ENCODE data around the gene FAM156B. TPM values are rescaled to one million over a fixed set of nuclear protein-coding genes. Genes with fewer than 3 reads are reported as not detected.
"Not testable (repeated sequence)": the region's sequence is repeated elsewhere in the genome, so short reads cannot be mapped to it uniquely, and the experiment has no call there.

The FAM156B gene
- polyA plus RNA-seq, 1 donor: 11.6 TPM

DNA sequence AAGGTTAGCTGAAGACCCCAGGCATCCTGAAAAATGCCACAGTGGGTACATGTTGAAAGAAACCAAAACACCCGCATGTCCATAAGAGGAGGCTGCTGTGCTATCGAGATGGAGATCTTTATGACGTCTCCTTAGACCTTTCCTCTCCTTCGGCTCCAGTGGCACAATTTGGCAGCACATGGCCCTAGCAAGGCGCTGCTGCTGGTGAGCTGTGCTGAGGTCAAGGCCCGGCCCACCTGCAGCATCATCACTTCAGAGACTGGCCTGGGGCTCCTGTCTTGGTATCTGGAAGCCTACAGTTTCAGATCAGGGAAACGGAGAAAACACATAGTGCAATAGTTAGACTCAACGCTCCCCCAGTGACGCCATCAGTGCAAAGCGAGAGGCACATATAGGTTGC lies 21.7 kb upstream of the FAM156B start:
- not testable (repeated sequence) for H3K9me3 ChIP-seq (ENCODE audit: control insufficient read depth, low read depth, low read length); DNase-seq; H3K27ac ChIP-seq (ENCODE audit: low read length); H3K36me3 ChIP-seq (ENCODE audit: control insufficient read depth, insufficient read depth, low read length); H3K4me1 ChIP-seq (ENCODE audit: control insufficient read depth, insufficient read depth, low read length); H3K4me3 ChIP-seq (ENCODE audit: low read length); H3K27me3 ChIP-seq (ENCODE audit: control insufficient read depth, insufficient read depth, low read length)
- no CpG with 5 or more reads among the region's 10 CpGs for WGBS (ENCODE audit: insufficient coverage, low lambda C conversion rate)

DNA sequence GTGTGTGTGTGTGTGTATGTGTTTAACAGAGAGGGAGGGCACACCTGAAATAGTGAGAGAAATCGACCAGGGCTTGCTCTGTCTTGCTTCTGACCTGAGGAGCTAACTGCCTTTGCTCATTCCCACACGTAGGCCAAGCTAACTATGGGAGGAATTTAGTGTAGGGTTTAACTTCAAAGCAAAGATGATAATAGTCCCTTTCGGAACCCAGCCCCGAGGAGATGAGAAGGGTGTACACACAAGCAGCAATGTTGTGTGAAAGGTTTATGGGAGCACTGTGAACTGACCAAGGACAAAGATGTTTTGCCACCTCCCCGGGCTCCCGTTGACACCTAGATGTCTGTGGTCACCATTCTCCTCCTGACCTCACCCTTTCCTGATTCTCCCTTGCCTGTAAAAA lies 20.7 kb upstream of the FAM156B start:
- not testable (repeated sequence) for DNase-seq; H3K36me3 ChIP-seq (ENCODE audit: control insufficient read depth, insufficient read depth, low read length); H3K4me1 ChIP-seq (ENCODE audit: control insufficient read depth, insufficient read depth, low read length); H3K9me3 ChIP-seq (ENCODE audit: control insufficient read depth, low read depth, low read length); H3K27ac ChIP-seq (ENCODE audit: low read length); H3K27me3 ChIP-seq (ENCODE audit: control insufficient read depth, insufficient read depth, low read length); H3K4me3 ChIP-seq (ENCODE audit: low read length)
- WGBS (ENCODE audit: insufficient coverage, low lambda C conversion rate): no CpG with 5 or more reads among the region's 6 CpGs

DNA sequence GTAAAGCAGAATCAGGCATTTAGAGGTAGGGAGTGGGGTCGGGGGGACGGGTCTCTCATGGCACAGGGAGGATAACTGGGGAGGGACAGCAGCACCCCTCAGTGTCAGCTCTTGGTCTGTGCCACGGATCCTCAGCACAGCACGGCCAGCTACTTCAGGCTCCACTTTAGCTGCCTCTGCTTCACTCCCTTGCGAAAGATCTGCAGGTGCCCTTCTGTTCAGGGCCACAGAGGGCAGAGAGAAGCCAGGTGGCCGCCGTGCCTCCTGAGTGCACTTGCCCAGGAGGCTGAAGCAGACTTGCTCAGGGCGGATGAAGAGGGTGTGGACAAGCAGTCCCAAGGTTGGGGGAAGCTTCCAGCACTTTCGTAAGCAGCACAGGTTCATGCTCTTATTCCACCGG lies 9.7 kb upstream of the FAM156B start:
- H3K4me3 ChIP-seq (ENCODE audit: low read length); H3K27me3 ChIP-seq (ENCODE audit: control insufficient read depth, insufficient read depth, low read length); H3K9me3 ChIP-seq (ENCODE audit: control insufficient read depth, low read depth, low read length); DNase-seq; H3K27ac ChIP-seq (ENCODE audit: low read length); H3K4me1 ChIP-seq (ENCODE audit: control insufficient read depth, insufficient read depth, low read length); H3K36me3 ChIP-seq (ENCODE audit: control insufficient read depth, insufficient read depth, low read length): not testable (repeated sequence)
- no CpG with 5 or more reads among the region's 10 CpGs for WGBS (ENCODE audit: insufficient coverage, low lambda C conversion rate)

DNA sequence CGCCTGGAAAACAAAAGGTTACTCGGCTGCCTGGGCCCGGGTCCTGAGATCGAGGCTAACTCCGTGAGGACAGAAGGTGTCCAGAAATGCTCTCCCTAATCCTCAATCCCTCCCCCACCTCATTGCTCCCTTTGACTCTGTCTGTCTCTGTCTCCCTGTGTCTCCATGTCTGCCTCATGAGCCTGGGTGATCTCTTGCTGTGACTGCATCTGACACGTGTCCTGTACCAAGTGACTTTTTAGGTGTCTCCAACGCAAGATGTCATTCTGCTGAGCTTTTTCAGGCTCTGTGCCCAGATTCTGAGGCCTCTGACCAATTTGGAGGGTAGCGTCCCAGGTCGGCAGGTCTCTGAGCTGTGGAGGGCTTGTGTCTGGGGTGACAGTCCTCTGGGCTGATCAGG lies 9.0 kb upstream of the FAM156B start:
- not testable (repeated sequence) for H3K27me3 ChIP-seq (ENCODE audit: control insufficient read depth, insufficient read depth, low read length); H3K4me3 ChIP-seq (ENCODE audit: low read length); H3K4me1 ChIP-seq (ENCODE audit: control insufficient read depth, insufficient read depth, low read length); H3K36me3 ChIP-seq (ENCODE audit: control insufficient read depth, insufficient read depth, low read length); H3K9me3 ChIP-seq (ENCODE audit: control insufficient read depth, low read depth, low read length); DNase-seq; H3K27ac ChIP-seq (ENCODE audit: low read length)
- no CpG with 5 or more reads among the region's 9 CpGs for WGBS (ENCODE audit: insufficient coverage, low lambda C conversion rate)

DNA sequence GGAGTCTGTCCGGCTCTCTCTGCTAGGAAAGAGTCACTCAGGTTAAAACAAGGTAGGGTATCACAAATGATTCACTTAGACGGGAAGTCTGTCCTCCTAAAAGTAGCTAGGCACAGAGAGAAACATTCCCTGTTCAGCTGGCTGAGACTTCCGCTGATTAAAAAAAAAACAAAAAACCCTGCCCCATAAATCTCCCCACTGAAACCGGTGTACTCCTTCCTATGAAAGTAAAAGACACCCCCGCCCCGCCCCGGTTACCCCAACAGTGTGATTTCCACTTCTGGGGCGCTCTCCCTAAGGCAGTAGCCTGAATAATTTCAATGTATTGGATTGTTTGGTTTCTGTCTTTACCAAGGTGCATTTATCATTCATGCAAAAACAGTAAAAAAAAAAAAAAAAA lies 692 bp upstream of the FAM156B start:
- H3K27ac ChIP-seq (ENCODE audit: low read length); H3K36me3 ChIP-seq (ENCODE audit: control insufficient read depth, insufficient read depth, low read length); H3K9me3 ChIP-seq (ENCODE audit: control insufficient read depth, low read depth, low read length); H3K4me1 ChIP-seq (ENCODE audit: control insufficient read depth, insufficient read depth, low read length); H3K4me3 ChIP-seq (ENCODE audit: low read length); H3K27me3 ChIP-seq (ENCODE audit: control insufficient read depth, insufficient read depth, low read length); DNase-seq: not testable (repeated sequence)
- WGBS (ENCODE audit: insufficient coverage, low lambda C conversion rate): no CpG with 5 or more reads among the region's 8 CpGs

DNA sequence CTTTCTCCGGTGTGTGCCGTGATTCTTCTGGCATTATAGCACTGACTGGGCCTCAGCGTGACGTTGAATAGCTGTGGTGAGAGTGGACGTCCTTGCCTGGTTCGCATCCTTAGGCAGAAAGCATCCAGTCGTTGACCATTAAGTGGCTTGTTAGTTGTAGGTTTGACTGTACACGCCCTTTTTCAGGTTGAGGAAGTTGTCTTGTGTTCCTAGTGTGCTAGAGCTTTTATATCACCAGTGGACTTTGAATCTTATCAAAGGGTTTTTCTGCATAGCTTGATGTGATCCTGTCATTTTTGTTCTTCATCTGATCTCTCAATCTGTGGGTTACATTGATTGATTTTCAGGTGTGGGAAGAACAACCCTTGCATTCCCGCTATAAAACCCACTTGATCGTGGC lies 8.4 kb downstream of the FAM156B start:
- not testable (repeated sequence) for H3K9me3 ChIP-seq (ENCODE audit: control insufficient read depth, low read depth, low read length); DNase-seq; H3K36me3 ChIP-seq (ENCODE audit: control insufficient read depth, insufficient read depth, low read length); H3K4me1 ChIP-seq (ENCODE audit: control insufficient read depth, insufficient read depth, low read length); H3K27me3 ChIP-seq (ENCODE audit: control insufficient read depth, insufficient read depth, low read length); H3K27ac ChIP-seq (ENCODE audit: low read length); H3K4me3 ChIP-seq (ENCODE audit: low read length)
- no CpG with 5 or more reads among the region's 10 CpGs for WGBS (ENCODE audit: insufficient coverage, low lambda C conversion rate)

DNA sequence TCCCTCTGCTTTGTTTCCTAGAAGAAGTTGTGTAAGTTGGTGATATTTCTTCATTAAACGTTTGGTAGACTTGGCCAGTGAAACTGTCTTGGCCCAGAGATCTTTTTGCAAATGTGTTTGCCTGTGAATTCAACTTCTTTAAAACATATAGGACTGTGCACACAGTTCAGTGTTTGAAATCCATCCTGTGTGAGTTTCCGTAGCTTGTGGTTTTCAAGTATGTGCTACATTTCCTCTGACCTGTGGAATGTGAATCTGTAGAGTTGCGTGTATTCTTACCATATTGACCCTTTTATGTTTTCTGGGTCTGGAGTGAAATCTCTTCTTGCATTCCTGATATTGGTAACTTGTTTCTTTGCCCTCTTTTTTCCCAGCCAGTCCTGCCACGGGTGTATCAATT lies 8.9 kb downstream of the FAM156B start:
- not testable (repeated sequence) for H3K36me3 ChIP-seq (ENCODE audit: control insufficient read depth, insufficient read depth, low read length); H3K27me3 ChIP-seq (ENCODE audit: control insufficient read depth, insufficient read depth, low read length); DNase-seq; H3K9me3 ChIP-seq (ENCODE audit: control insufficient read depth, low read depth, low read length); H3K4me3 ChIP-seq (ENCODE audit: low read length); H3K4me1 ChIP-seq (ENCODE audit: control insufficient read depth, insufficient read depth, low read length); H3K27ac ChIP-seq (ENCODE audit: low read length)
- WGBS (ENCODE audit: insufficient coverage, low lambda C conversion rate): no CpG with 5 or more reads among the region's 4 CpGs

DNA sequence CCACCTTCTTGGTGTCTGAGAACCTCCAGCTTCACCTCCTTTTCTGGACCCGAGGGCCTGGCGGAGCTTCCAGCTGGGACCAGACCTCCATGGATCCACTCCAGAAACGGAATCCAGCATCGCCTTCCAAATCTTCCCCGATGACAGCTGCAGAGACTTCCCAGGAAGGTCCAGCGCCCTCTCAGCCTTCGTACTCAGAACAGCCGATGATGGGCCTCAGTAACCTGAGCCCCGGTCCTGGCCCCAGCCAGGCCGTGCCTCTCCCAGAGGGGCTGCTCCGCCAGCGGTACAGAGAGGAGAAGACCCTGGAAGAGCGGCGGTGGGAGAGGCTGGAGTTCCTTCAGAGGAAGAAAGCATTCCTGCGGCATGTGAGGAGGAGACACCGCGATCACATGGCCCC lies 10.0 kb downstream of the FAM156B start:
- DNase-seq; H3K9me3 ChIP-seq (ENCODE audit: control insufficient read depth, low read depth, low read length); H3K27ac ChIP-seq (ENCODE audit: low read length); H3K36me3 ChIP-seq (ENCODE audit: control insufficient read depth, insufficient read depth, low read length); H3K4me3 ChIP-seq (ENCODE audit: low read length); H3K27me3 ChIP-seq (ENCODE audit: control insufficient read depth, insufficient read depth, low read length); H3K4me1 ChIP-seq (ENCODE audit: control insufficient read depth, insufficient read depth, low read length): not testable (repeated sequence)
- WGBS (ENCODE audit: insufficient coverage, low lambda C conversion rate): no CpG with 5 or more reads among the region's 17 CpGs

DNA sequence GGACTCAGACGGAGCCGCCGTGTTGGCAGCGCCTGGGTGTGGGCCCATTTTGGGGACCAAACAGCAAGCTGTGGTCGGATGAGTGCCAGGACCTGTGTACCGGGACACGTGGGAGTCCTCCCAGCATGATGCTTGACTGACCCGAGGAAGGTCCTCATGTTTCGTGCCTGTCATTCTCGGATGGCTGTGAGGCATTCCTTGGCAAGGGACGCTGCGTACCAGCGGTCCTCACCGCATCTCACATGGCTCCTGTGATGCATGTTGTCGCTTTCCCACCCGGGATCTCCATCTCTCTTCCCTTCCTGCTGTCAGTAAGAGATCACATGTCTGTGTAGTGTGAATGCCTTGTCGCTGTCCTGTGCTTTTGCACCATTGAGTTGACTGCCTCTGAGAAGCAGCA lies 10.8 kb downstream of the FAM156B start:
- not testable (repeated sequence) for H3K9me3 ChIP-seq (ENCODE audit: control insufficient read depth, low read depth, low read length); DNase-seq; H3K4me1 ChIP-seq (ENCODE audit: control insufficient read depth, insufficient read depth, low read length); H3K4me3 ChIP-seq (ENCODE audit: low read length); H3K36me3 ChIP-seq (ENCODE audit: control insufficient read depth, insufficient read depth, low read length); H3K27ac ChIP-seq (ENCODE audit: low read length); H3K27me3 ChIP-seq (ENCODE audit: control insufficient read depth, insufficient read depth, low read length)
- no CpG with 5 or more reads among the region's 17 CpGs for WGBS (ENCODE audit: insufficient coverage, low lambda C conversion rate)

DNA sequence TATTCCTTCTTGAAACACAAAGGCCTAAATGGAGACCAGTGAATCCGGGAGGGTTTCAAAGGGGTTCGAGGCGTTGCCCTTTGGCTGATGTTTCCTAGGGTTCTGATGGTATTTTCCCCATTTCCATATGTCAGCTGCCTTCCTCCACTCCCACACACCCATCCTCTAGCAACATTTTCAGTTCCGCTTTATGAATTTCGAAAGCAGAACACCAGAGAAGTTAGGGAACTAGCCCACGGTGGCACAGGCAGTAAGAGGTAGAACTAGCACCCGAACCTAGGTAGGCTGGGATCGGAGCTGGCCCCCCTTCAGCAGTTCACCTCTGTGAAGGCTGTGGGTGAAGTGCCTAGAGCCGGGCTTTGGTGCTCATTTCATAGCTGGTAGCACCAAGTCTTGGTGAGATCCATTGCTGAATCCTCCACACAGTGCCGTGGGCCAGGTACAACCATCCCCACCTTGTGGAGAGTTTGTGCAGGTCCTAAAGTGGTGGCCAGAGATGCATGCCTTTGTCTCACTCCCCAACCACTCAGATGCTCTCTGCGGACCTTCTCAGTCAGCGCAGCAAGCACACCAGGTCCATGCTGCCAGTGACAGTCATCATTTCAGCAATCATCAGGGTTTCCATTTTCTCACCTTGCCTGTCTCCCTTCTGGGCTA lies 12.3 kb downstream of the FAM156B start:
- H3K27ac ChIP-seq (ENCODE audit: low read length); H3K4me3 ChIP-seq (ENCODE audit: low read length): not testable (repeated sequence)
- WGBS (ENCODE audit: insufficient coverage, low lambda C conversion rate): no CpG with 5 or more reads among the region's 12 CpGs

DNA sequence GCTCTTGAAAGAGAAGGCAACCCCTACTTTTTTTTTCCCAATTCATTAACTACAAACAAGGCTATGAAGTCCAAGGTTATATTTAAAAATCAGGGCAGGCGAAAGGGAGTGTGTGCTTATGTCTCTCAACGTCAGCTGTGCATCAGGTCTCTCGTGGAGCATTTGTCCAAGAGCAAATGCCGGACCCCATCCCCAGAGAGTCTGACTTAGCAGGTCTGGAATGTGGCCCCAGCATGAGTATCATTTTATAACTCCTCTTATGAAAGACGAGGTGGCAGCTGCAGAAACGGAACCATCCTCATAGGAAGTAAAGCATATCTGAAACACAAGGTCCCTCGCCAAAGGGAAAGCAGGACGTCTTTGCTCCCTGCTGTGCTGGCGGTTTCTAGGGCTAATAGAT lies 16.6 kb downstream of the FAM156B start:
- H3K4me3 ChIP-seq (ENCODE audit: low read length); H3K27ac ChIP-seq (ENCODE audit: low read length); H3K9me3 ChIP-seq (ENCODE audit: control insufficient read depth, low read depth, low read length); DNase-seq; H3K27me3 ChIP-seq (ENCODE audit: control insufficient read depth, insufficient read depth, low read length); H3K36me3 ChIP-seq (ENCODE audit: control insufficient read depth, insufficient read depth, low read length); H3K4me1 ChIP-seq (ENCODE audit: control insufficient read depth, insufficient read depth, low read length): not testable (repeated sequence)
- WGBS (ENCODE audit: insufficient coverage, low lambda C conversion rate): no CpG with 5 or more reads among the region's 9 CpGs

More for the DNA sequence above, 12.3 kb downstream of the FAM156B start:
- H3K27me3 ChIP-seq (ENCODE audit: control insufficient read depth, insufficient read depth, low read length); DNase-seq; H3K4me1 ChIP-seq (ENCODE audit: control insufficient read depth, insufficient read depth, low read length); H3K9me3 ChIP-seq (ENCODE audit: control insufficient read depth, low read depth, low read length); H3K36me3 ChIP-seq (ENCODE audit: control insufficient read depth, insufficient read depth, low read length): not testable (repeated sequence)
